IPS DF 6.9 (cell line): ENCODE measurements around the gene FAM47E.

Experiments
- DNase-seq: peaks from one replicate; pipeline ENCODE4 v3.0.0-alpha.2; 2013; ENCODE audit warnings: low read depth, low spot score
- H3K27ac ChIP-seq: one replicate; pipeline ENCODE4 v1.5.1; 2013; ENCODE audit warnings: low read length, control low read depth
- H3K27me3 ChIP-seq: 2 replicates; pipeline ENCODE4 v1.6.1; 2013; ENCODE audit warnings: mild to moderate bottlenecking, low read length; ENCODE audit not compliant: control insufficient read depth, insufficient read depth
- H3K36me3 ChIP-seq: 2 replicates; pipeline ENCODE4 v1.6.1; 2013; ENCODE audit warnings: low read length; ENCODE audit not compliant: control insufficient read depth, insufficient read depth
- H3K4me1 ChIP-seq: 2 replicates; pipeline ENCODE4 v1.6.1; 2013; ENCODE audit warnings: low read length; ENCODE audit not compliant: control insufficient read depth, insufficient read depth
- H3K4me3 ChIP-seq: 2 replicates; pipeline ENCODE4 v1.5.1; 2013; ENCODE audit warnings: mild to moderate bottlenecking, low read length
- H3K9me3 ChIP-seq: 2 replicates; pipeline ENCODE4 v1.6.1; 2013; ENCODE audit warnings: low read length, inconsistent platforms; ENCODE audit not compliant: control insufficient read depth, insufficient read depth
- WGBS: extraction: QIAGEN DNeasy Blood & Tissue Kit; methylation state at CpG from one replicate; pipeline ENCODE4 v1.1.7; 2013; ENCODE audit warnings: mixed read lengths, missing lambda C conversion rate; ENCODE audit not compliant: insufficient read length, insufficient coverage; 5-methylcytosine and 5-hydroxymethylcytosine counted together

Gene FAM47E

DNA sequence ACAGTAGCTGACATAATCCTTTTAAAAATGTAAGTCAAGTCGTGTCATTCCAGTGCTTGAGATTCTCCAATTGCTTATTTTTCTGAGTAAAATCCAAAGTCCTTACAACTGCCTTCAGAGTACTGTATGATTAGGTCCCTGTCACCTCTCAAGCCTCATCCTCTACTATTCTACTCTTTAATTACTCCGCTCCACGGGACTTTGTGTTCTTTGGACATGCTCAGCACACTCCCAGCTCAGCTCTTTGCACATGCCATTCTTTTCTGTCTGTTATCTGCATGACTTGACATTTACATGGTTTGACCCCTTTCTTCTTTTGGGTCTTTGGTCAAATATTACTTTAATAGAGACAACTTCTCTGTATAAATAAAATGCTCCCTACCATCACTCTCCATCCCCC lies 15.1 kb downstream of the FAM47E start:
- no peaks in the 10 kb centered on the region for H3K9me3 ChIP-seq
- no CpG with 5 or more reads among the region's 3 CpGs for WGBS
- H3K27me3 ChIP-seq = no peaks in the 10 kb centered on the region
- H3K4me1 ChIP-seq = no peaks in the 10 kb centered on the region
- no peak overlapping the region for H3K4me3 ChIP-seq
- no peak for DNase-seq
- H3K36me3 ChIP-seq = no peaks in the 10 kb centered on the region
- no peak overlapping the region for H3K27ac ChIP-seq

DNA sequence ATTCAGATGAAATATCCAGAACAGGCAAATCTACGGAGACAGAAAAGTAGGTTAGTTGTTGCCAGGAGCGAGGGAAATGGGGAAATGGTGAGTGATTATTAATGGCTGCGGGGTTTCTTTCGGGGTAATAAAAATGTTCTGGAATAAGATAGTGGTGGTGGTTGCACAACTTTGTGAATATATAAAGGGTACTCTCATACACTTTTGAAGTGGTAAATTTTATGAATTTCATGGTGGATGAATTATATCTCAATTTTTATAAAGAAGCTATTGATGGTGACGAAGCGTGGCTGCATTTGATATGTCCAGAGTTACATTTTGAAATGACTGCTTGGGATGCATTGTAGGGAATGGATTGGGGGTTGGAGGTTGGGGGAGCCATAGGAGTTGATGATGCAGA lies 16.3 kb downstream of the FAM47E start:
- H3K4me1 ChIP-seq = no peaks in the 10 kb centered on the region
- WGBS = 100% methylated on average over 3 of the region's 6 CpGs
- DNase-seq = no peak

DNA sequence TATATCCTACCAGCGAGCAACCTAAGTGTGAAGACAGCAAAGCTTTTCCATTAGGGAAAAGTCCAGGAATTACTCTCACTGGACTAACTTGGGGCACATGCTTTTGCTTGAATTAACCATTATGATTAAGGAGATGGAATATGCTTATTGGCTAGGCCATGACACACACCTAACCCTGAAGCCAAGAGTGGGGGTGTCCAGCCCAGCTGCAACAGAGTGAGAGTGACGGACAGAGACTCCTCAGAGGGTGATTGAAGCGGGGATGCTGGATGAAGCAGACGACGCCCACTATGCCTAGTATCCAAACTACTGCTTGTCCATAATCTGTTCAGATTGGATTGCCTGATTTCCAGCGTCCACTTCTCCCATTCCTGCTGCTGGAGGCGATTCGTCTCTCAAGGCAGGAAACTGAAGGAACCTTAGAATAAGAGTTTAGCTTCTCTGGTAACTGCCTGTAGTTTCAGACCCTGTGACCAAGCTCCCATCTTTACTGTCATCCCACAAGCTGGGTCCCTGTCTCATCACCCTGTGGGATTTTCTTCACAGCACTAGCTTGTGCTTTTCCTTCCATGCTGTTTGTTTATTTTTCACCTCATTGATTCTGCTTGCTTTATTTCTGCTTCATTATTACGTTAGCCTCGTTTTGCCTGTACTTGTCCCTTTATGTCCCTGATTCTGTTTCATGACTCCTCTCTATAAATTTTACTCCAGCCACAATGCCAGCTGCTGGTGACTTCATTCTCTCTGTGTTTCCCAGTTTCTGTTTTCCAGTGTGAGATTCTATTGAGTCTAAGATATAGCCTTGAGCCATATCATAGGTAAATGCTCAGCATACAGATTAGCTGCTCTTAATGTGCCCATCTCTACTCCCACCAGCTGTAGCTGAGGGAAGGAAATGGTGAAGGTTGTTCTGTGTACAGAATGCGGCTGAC lies 19.0 kb downstream of the FAM47E start:
- Histone ChIP-seq H3K4me1 (no peaks in the 10 kb centered on the region), H3K27me3 (no peaks in the 10 kb centered on the region), H3K9me3 (no peaks in the 10 kb centered on the region), H3K27ac (no peak overlapping the region), H3K36me3 (no peaks in the 10 kb centered on the region), H3K4me3 (no peak overlapping the region)
- no CpG with 5 or more reads among the region's 11 CpGs for WGBS
- no peak for DNase-seq

More for the DNA sequence above, 16.3 kb downstream of the FAM47E start:
- no peaks in the 10 kb centered on the region for H3K36me3 ChIP-seq
- H3K9me3 ChIP-seq = no peaks in the 10 kb centered on the region
- no peak overlapping the region for H3K27ac ChIP-seq
- no peak overlapping the region for H3K4me3 ChIP-seq
- no peaks in the 10 kb centered on the region for H3K27me3 ChIP-seq

DNA sequence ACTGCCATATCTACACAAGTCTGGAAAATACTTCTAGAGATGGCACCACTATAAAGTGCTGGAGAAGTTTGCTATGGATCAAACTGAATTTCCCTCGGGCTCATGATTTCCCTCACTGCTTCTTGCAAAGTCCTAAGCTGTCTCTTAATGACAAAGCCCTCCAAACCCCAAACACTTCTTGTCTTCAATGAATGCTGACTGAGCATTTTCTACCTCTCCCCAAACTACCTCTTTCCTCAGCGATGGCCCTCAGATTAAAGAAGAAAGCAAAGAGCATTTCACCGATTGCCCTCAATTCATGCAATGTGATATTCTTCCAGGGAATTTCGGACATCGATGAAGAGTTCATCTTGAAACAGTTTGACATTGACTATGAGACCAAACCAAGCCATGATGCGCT lies 19.7 kb downstream of the FAM47E start:
- Histone ChIP-seq H3K27me3 (no peaks in the 10 kb centered on the region), H3K4me1 (no peaks in the 10 kb centered on the region), H3K4me3 (no peak overlapping the region), H3K9me3 (no peaks in the 10 kb centered on the region), H3K36me3 (no peaks in the 10 kb centered on the region), H3K27ac (no peak overlapping the region)
- WGBS = no CpG with 5 or more reads among the region's 6 CpGs
- no peak for DNase-seq

DNA sequence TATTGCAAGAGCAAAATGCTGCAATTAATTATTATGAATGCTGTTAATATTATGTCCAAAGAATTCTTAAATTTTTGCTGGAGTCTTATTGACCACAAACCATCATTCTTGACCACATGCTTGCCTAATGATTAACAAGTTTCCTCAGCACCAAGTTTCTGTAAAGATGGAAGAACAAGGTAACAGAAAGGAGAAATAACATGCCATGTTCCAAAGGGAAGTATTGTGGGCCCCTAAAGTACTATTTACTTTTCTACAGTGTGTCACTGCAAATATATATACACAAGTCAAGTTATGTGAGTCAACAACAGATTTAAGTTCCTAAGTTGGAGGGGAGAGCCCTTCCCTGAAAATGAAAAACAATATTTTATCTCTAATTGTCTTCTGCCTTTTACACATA lies 20.6 kb downstream of the FAM47E start:
- no peak for DNase-seq
- H3K4me1 ChIP-seq = no peaks in the 10 kb centered on the region
- H3K9me3 ChIP-seq = no peaks in the 10 kb centered on the region
- no peak overlapping the region for H3K27ac ChIP-seq
- no peaks in the 10 kb centered on the region for H3K36me3 ChIP-seq
- no peak overlapping the region for H3K4me3 ChIP-seq
- no peaks in the 10 kb centered on the region for H3K27me3 ChIP-seq

DNA sequence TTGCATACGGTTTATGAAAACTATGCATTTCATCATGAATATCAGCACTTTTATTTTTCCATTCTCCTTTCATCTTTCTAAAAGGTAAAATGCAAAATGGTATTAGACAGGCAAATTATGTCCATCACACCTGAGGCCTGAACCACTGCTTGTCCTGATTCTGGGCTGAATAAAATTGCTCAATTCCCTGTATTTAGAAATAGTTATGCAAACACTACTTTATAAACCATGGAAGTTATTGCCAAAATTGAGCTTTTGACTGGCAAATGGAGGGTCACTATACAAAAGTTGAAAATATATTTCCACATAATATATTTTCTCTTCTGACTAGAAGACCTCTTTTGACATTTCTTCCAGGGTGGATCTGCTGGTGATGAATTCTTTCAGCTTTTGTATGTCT lies 21.1 kb downstream of the FAM47E start:
- no peak for DNase-seq
- no peak overlapping the region for H3K27ac ChIP-seq
- no peaks in the 10 kb centered on the region for H3K27me3 ChIP-seq
- no peaks in the 10 kb centered on the region for H3K36me3 ChIP-seq
- WGBS = no CpG with 5 or more reads among the region's 1 CpG
- H3K4me1 ChIP-seq = no peaks in the 10 kb centered on the region
- no peak overlapping the region for H3K4me3 ChIP-seq
- H3K9me3 ChIP-seq = no peaks in the 10 kb centered on the region

DNA sequence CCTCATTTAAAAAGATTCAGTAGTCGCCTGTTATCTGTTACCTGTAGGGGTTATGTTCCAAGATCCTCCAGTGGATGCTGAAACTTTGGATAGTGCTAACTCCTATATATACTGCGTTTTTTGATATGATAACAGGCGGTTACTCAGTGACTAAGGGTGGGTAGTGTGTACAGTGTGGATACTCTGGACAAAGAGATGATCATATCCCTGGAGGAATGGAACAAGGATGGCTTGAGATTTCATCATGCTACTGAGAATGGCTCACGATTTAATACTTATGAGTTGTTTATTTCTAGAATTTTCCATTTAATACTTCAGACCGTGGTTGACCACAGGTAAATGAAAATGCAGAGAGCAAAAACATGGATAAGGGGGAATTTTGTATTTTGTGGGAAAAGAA lies 21.5 kb downstream of the FAM47E start:
- no CpG with 5 or more reads among the region's 5 CpGs for WGBS
- Histone ChIP-seq H3K27me3 (no peaks in the 10 kb centered on the region), H3K4me1 (no peaks in the 10 kb centered on the region), H3K27ac (no peak overlapping the region), H3K36me3 (no peaks in the 10 kb centered on the region), H3K4me3 (no peak overlapping the region), H3K9me3 (no peaks in the 10 kb centered on the region)
- DNase-seq = no peak

DNA sequence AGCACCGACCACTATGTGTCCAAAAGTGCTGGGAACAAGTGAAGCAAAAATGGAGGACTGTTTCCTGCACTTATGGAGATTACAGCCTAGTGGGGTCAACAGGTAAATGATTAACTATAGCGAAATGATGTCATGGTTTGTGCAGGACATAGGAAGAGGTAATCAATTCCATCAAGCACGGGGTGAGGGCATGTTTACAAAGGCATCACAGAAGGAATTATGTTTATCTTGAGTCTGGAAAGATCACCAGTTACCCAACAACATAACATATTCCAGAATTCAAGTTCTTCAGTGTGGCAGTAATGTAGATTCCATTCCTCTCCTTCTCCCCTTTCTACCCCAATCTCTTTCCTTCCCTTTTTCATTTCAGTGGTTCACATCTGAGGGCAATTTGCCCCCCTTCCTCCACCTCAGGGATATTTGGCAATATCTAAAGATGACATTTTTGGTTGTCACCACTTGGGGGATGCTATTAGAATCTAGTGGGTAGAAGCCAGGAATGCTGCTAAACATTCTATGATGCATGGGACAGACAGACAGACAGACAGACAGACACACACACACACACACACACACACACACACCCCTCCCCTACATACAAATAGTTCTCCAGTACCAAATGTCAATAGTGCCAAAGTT lies 24.1 kb downstream of the FAM47E start:
- Histone ChIP-seq H3K9me3 (no peaks in the 10 kb centered on the region), H3K27ac (no peak overlapping the region), H3K27me3 (no peaks in the 10 kb centered on the region), H3K4me1 (no peaks in the 10 kb centered on the region), H3K4me3 (no peak overlapping the region), H3K36me3 (no peaks in the 10 kb centered on the region)
- no peak for DNase-seq
- no CpG with 5 or more reads among the region's 3 CpGs for WGBS

DNA sequence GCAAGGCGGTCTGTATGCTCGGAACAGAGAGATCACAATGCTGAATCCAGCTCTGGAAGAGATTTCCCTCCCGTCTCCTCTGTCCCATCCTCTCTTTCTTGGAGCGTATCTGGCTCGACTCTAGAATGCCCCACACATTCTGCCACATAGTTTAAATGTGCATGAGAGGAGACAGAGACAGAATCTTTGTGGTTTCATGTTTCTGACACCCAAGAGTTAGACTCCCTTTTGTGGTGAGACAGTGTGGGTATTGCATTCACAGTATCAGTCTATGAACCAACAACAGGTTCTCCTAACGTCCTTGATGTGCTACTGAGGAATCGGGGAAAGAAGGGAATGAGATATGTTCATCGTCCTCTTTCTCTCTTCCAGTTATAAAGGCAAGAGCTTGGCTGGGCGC lies 25.3 kb downstream of the FAM47E start:
- Histone ChIP-seq H3K27ac (no peak overlapping the region), H3K9me3 (no peaks in the 10 kb centered on the region), H3K4me3 (no peak overlapping the region), H3K27me3 (no peaks in the 10 kb centered on the region), H3K36me3 (no peaks in the 10 kb centered on the region), H3K4me1 (no peaks in the 10 kb centered on the region)
- no CpG with 5 or more reads among the region's 9 CpGs for WGBS
- DNase-seq = no peak

DNA sequence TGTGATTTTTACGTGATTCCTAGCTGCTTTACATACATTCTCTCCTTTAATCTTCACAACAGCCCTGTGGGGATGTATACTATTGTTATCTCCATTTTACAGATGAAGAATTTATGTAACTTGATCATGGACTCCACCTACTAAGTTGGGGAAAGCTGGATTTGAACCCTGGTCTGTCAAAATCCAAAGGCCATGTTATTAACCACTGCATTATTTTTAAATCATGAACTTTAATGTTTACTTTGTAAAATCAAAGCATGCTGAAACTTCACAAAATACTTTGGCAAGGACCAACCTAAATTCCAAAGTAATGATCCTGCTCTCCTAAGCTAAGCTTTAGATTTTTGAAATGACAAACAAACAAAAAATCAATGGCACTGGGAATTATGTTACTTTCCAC lies 26.1 kb downstream of the FAM47E start:
- DNase-seq = no peak
- Histone ChIP-seq H3K9me3 (no peaks in the 10 kb centered on the region), H3K27me3 (no peaks in the 10 kb centered on the region), H3K36me3 (no peaks in the 10 kb centered on the region), H3K4me3 (no peak overlapping the region), H3K27ac (no peak overlapping the region), H3K4me1 (no peaks in the 10 kb centered on the region)
- WGBS = no CpG with 5 or more reads among the region's 1 CpG

DNA sequence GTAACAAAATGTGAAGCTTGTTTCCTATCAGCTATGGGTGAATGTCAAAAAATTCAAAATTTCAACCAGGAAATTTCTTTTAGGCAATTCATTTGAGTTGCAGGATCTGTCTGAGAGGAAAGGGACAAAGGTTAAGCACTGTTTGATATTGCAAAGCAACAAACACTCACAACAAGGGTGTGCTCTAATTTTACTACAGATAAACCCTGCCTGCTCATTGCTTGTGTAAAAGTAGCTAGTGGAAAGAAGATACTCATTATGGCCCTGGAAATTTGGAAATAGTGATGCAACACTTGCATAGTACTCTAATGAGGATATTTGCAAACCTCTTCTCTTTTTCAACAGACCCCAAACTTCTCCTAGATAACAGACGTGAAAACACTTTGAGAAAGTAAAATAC lies 27.1 kb downstream of the FAM47E start:
- no peak for DNase-seq
- no peaks in the 10 kb centered on the region for H3K36me3 ChIP-seq
- no peak overlapping the region for H3K27ac ChIP-seq
- no peaks in the 10 kb centered on the region for H3K27me3 ChIP-seq
- WGBS = no CpG with 5 or more reads among the region's 1 CpG
- no peaks in the 10 kb centered on the region for H3K4me1 ChIP-seq
- H3K4me3 ChIP-seq = no peak overlapping the region
- H3K9me3 ChIP-seq = no peaks in the 10 kb centered on the region
